ENCODE results near the gene HOXA3. TPM values are rescaled to one million over a fixed set of nuclear protein-coding genes. Genes with fewer than 3 reads are reported as not detected.

Gene HOXA3
- total and polyA plus RNA-seq, 10 of the 15 experiments (the other 5 are each of a cell fraction or from before 2014, with no cell fraction given), result 0.05 TPM; not detected in 9

- Histone ChIP-seq H3K4me2 (ENCODE audit: control insufficient read depth, insufficient read depth) (no peak overlapping the region), H3K36me3 (ENCODE audit: control insufficient read depth in 2 of 2, insufficient read depth in 2 of 2, low read length in 1 of 2) (no peaks in the 10 kb centered on the region), H3K27me3 (replicated peaks in 1 of 2; ENCODE audit: control insufficient read depth in 2 of 2, insufficient read depth in 2 of 2, low read length in 1 of 2) (peaks cover 0 to 2% of the 10 kb centered on the region in 2 experiments; a peak in 3 of 4 replicates), H2AFZ (ENCODE audit: control insufficient read depth, low read depth, low read length) (no peak overlapping the region), H4K20me1 (ENCODE audit: control insufficient read depth, insufficient read depth) (no peaks in the 10 kb centered on the region), H3K4me1 (ENCODE audit: control insufficient read depth, insufficient read depth, low read length) (no peaks in the 10 kb centered on the region), H3K9me3 (replicated peaks; ENCODE audit: control insufficient read depth, insufficient read depth, low read length) (no peaks in the 10 kb centered on the region; the same call in 2 of the 3 replicates), H3K27ac (ENCODE audit: control insufficient read depth, insufficient read depth) (no peak overlapping the region), H3K79me2 (ENCODE audit: control insufficient read depth, insufficient read depth, low read length) (no peaks in the 10 kb centered on the region), H3K9ac (ENCODE audit: control insufficient read depth, insufficient read depth, low read length) (no peak overlapping the region), H3K4me3 (no peak overlapping the region)
- POLR2A ChIA-PET, result no interaction called here
- ATAC-seq (no peak), DNase-seq (ENCODE audit: low read depth, low spot score) (no peak), FAIRE-seq (no peak)
- intact Hi-C loops (cut with micrococcal nuclease; ENCODE audit: unreplicated experiment), result no loop called here
- TF ChIP-seq NBN (IDR thresholded peaks at IDR 0.05), result no peak
- TF ChIP-seq TAF1 (IDR thresholded peaks at IDR 0.05; ENCODE audit: borderline replicate concordance, low read depth, low read length), result no peak
- no peak for TF ChIP-seq RAD21 (IDR thresholded peaks at IDR 0.05; ENCODE audit: insufficient read depth, low read depth, low read length)
- no peak for TF ChIP-seq NR2C2 (IDR thresholded peaks at IDR 0.05; ENCODE audit: borderline replicate concordance, control insufficient read depth, insufficient read length, low read depth)
- no peak for TF ChIP-seq IRF3 (IDR thresholded peaks at IDR 0.05)
- no peak for TF ChIP-seq CBFB (IDR thresholded peaks at IDR 0.05; ENCODE audit: low read depth)
- TF ChIP-seq TBL1XR1 (IDR thresholded peaks at IDR 0.05; ENCODE audit: low read depth, low read length), result no peak
- TF ChIP-seq MXI1 (IDR thresholded peaks at IDR 0.05; ENCODE audit: low read depth, low read length), result no peak
- TF ChIP-seq SMC3 (IDR thresholded peaks at IDR 0.05; ENCODE audit: borderline replicate concordance, low read length), result no peak
- TF ChIP-seq BCL3 (IDR thresholded peaks at IDR 0.05; ENCODE audit: borderline replicate concordance, insufficient read depth, low read depth, low read length, poor library complexity, severe bottlenecking), result no peak
- no peak for TF ChIP-seq CBX3 (IDR thresholded peaks at IDR 0.05; ENCODE audit: borderline replicate concordance, low read depth)
- in situ Hi-C loops (cut with MboI), result no loop called here
- RAD21 ChIA-PET (ENCODE audit: unreplicated experiment), result interaction anchor here (0.8 kb wide), 1 partner anchor 421 kb away, joined by 3 read pairs; no protein-coding TSS in a partner anchor
- CTCF ChIA-PET, result interaction anchor here (0.8 kb wide), 1 partner anchor 259 kb away, joined by 3 read pairs; no protein-coding TSS in a partner anchor
- SMC1A ChIA-PET (ENCODE audit: uncharacterized antibody, unreplicated experiment), result no interaction called here
- 91% methylated on average over 31 of the region's 41 CpGs for WGBS (ENCODE audit: insufficient coverage, insufficient replicate concordance, low lambda C conversion rate, missing lambda C conversion rate)
- BruUV-seq (replicated peaks), result no TSS peak
Observed at GRCh38 chr7:27108390-27109127, 43.8 kb downstream of the HOXA3 start.

Data from GM12878 (cell line).